Superior temporal gyrus (tissue), 1 donor: ENCODE results near the gene COG2.
"Not testable (repeated sequence)": the region's sequence is repeated elsewhere in the genome, so short reads cannot be mapped to it uniquely, and the experiment has no call there.

Experiments used
- DNase-seq: peaks from one replicate; pipeline ENCODE4 v3.0.0-alpha.2; 2016; ENCODE audit errors: extremely low spot score

COG2 gene, protein sequence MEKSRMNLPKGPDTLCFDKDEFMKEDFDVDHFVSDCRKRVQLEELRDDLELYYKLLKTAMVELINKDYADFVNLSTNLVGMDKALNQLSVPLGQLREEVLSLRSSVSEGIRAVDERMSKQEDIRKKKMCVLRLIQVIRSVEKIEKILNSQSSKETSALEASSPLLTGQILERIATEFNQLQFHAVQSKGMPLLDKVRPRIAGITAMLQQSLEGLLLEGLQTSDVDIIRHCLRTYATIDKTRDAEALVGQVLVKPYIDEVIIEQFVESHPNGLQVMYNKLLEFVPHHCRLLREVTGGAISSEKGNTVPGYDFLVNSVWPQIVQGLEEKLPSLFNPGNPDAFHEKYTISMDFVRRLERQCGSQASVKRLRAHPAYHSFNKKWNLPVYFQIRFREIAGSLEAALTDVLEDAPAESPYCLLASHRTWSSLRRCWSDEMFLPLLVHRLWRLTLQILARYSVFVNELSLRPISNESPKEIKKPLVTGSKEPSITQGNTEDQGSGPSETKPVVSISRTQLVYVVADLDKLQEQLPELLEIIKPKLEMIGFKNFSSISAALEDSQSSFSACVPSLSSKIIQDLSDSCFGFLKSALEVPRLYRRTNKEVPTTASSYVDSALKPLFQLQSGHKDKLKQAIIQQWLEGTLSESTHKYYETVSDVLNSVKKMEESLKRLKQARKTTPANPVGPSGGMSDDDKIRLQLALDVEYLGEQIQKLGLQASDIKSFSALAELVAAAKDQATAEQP

DNA sequence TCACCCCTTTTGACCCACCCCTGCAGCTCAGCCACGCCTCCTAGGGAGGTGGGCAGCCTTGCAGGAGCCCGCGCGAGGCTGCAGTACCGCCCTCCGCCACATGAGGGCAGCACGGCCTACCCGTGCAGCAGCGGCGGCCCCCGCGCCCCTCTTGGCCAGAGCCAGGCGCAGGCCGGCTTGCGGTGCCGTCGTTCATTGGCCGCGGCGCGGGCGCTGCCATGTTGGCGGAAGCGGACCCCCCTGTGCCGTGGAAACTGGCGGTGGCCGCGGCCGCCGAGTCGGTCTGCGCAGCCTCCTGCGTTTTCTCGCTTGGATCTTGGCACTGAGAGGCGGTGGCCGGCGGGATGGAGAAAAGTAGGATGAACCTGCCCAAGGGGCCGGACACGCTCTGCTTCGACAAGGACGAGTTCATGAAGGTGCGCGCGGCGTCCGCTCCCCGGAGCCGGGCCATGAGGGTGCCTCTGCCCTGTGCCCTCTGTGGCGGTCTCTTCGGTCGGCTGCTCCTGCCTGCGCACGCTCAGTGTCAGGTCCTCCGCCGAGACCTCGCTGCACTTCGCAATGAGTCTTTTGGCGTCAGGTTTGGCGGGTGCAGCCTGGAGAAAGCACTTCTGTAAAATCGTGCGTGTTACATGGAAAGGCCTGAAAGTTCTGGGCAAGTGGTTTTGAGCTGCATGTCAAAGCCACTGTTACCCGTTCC lies at the start of gene COG2:
TSS of gene COG2 (plus strand) at position 219 of the 697 bp plus-strand sequence. CDS start at position 345, 126 bp downstream.
- DNase-seq, result peak; percentile 93

DNA sequence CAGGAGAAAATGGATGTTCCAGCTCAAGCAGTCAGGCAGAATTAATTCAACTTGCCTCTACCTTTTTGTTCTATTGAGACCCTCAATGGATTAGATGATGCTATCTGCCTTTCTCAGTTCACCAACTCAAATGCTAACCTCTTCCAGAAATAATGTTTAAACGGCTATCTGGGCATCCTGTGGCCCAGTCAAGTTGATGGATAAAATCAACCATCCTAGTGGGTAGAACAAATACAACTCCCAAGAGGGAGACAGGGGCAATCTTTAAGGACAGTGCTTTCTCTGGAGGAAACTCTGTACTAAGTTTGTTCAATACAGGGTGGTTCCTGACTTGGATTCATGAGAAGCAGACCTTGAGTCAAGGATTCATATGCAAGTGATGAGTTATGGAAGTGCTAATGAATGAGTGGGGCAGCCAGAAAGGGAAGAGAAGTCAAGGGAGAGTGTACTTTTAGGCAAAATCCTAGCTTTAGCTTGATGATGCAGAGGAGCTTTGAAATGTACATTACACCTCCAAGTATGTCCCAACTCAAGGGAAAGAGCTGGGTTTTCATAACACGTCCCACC lies 49.4 kb upstream of the COG2 start:
- DNase-seq, result no peak

DNA sequence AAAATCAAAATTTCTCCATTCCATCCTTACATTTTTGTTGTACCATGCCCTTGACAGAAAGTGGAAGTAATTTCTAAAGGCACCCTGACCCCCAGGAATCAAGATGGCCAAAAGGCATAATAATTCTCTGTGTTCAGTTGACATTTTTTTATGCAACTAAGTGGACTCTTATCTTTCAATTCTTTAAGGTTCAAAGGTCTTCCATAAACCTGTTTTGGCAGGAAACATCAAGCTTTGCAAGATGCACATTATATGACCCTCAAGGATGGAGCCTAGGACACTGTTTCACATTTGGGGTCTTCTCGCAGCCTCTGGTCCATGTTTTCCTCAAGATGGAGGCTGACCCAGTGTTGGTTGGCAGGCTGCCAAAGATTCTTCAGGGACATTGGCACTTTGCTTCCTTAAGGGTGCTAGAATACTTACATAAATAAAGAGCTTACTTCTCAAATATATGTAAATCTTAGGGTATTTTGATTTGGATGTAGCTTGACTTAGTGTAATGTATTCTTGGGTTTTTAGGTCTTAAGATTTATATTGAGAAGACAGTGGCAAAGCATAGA lies 48.0 kb upstream of the COG2 start:
- DNase-seq, result no peak

DNA sequence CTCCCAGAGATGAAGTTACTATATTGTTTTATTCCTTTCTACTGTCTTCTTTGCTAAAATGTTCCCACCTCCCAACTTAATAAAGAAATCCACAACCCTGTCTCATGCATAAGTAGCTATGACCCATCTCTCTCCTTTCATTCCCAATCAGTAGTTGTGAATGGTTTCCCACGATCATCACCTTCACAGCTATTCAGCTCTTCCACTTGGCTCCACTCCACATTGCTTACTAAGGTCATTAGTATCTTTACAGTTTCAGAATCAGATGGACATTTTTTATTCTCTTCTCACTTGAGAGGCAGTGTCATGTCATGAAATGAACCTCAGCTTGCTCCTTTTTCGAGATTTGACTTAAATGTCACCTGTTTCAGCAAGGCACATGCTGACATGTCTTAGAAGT lies 47.1 kb upstream of the COG2 start:
- no peak for DNase-seq

DNA sequence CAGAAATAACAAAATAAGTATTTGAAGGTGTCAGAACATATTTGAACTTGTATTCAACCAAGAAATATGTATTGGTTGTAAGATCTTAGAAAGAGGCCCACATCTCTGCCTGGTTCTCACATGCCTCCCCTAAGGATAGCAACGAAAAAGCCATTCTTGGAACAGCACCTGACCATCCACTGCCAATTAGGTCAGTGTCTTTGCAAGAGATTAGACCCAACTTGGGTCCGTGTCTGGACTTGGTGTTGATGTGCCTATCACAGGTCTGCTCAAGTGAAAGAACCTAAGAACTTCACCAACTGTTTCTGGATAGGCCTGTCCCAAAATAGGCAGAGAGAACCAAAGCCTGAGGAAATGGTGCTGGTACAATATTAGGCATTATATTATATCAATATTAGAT lies 46.0 kb upstream of the COG2 start:
- DNase-seq, result no peak

DNA sequence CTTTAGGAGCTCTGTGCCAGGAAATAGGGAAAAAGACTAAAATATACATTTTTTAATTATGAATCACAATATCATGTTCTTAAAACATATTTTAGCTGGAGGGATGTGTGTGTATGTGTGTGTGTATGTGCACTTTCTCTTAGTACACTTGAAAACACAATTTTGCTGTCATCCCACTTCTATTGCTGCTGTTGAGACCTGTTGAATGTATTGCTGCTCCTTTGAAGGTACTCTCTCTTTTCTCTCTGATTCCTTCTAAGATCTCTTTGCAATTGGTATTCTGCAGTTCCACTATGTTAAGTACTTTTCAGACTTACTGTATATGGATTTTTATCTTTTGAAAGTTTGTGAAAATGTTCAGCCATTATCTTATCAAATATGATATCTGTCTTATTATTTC lies 43.5 kb upstream of the COG2 start:
- DNase-seq, result no peak

DNA sequence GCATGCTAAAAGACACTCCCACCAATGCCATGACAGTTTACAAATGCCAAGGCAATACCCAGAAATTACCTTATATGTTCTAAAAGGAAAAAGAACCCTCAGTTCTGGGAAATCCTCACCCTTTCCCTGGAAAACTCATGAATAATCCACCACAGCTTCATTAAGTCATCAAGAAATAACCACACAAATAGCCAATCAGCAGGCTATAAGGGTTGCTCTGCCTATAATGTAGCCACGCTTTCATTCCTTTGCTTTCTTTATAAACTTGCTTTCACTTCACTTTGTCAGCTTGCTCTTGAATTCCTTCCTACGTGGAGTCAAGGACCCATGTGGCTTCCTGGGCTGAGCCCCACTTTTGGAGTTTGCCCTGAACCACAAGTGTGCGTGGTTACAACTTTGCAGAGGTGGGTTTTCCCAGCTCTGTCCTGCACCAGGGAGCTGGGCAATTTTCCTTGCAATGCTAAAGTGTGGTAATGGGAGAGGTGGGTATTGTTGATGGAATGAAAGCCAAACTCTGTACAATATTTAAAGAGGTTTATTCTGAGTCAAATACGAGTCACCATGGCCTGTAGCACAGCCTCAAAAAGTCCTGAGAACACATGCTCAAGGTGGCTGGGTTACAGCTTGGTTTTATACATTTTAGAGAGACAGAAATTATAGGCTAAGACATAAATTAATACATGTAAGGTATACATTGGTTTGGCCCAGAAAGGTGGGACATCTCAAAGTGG lies 42.2 kb upstream of the COG2 start:
- DNase-seq, result no peak

DNA sequence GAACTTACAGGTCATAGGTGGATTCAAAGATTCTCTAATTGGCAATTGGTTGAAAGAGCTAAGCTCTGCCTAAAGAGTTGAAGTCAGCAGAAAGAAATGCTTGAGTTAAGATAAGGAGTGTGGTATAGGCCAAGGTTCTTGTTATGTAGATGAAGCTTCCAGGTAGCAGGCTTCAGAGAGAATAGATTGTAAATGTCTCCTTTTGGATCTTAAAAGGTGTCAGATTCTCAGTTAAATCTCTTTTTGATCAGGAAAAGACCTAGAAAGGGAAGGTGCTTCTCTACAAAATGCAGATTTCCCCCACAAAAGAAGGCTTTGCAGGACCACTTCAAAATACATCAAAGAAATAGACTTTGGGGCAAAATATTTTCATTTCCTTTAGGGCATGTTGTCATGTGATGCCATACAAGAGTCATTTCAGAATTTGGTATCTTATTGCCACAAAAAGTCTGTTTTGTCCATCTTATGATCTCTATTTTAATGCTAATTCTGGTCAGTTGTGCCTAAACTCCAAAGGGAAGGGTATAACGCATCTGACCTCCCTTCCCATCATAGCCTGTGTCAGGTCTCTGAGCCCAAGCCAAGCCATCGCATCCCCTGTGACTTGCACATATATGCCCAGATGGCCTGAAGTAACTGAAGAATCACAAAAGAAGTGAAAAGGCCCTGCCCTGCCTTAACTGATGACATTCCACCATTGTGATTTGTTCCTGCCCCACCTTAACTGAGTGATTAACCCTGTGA lies 41.5 kb upstream of the COG2 start:
- not testable (repeated sequence) for DNase-seq

DNA sequence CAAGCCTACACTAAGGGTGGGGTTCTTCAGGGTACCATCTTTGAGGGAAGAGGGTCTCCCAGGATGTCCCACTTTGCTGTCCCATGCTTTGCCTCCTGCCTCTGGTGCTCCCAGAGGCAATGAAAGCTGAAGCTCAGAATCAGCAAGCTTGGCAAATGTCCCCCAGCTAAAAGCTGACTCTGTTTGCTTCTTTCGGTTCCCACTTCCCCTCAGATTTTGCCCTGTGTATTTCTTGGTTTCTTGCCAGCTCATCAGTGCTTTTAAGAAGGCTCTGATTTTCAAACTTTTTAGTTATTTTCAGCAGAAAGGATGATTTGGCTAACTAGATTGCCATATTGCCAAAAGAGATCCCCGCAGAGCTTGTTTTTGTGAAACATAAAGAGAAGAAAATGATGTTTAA lies 33.1 kb upstream of the COG2 start:
- no peak for DNase-seq

DNA sequence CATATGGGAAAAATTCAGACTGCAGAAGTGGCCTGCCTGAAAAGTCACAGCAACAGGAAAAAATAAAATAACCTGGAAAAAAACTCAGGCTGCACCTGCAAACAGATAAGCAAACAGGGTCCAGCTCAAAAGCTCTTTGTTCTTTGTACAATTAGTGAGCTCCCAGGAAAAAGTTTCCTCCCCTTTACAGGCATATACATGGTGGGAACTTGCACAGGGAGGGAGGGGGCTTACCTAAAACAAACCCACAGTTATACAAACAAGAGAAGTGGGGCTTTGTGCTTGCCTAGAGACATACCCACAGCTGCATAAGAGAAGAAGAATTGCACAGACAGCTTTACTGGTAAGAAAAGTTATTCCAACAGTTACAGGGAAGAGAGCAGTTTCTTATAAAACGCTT lies 31.7 kb upstream of the COG2 start:
- no peak for DNase-seq

DNA sequence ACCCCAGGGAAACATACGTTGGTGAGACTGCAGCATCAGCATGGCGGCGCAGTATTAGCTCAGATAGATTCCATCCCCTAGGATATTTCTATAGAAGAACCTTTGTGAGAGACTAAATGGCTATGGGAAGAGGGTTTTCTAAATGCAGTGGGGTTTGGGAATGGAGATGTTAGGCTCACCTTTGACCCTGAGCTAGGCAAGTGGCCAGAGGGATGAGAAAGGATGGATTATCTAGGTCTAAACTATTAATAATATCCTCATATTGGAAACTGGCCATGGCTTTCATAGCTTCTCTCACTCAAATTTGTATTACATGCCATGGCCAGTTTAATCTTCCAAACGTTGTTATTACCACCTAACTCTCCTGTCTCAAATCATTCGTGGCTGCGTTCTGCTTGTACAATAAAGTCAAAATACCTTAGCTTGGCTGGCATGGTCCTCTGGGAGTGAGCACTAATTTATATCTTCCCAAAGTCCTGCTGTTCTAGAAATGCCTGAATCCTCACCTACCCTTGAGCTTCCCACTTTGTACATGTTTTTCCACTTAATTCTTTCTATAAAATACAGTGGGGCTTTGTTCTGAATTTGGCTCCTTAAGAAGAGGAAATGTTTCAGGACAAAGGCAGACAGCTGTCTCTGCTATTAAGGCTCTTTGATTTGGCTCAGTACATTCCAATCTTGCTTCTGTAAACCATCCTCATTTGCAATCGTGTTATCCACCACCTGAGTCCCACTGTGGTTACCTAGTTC lies 31.0 kb upstream of the COG2 start:
- DNase-seq, result no peak

DNA sequence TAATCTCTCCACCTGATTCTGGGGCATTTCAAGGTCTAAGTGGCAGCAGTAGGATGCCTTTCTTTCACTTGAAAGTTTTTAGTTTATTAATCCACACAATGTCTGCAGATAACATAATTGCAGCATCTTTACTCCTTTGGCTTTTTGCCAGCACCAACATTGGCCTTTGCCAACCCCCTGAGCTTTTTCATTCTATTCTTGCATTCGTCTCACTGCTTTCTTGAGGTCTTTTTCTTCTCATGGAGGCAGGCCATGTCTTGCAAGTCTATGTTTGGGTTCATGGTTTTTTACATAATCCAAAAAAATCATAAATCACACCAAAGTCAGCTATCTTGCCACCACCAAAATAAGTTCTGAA lies 30.4 kb upstream of the COG2 start:
- DNase-seq, result no peak

DNA sequence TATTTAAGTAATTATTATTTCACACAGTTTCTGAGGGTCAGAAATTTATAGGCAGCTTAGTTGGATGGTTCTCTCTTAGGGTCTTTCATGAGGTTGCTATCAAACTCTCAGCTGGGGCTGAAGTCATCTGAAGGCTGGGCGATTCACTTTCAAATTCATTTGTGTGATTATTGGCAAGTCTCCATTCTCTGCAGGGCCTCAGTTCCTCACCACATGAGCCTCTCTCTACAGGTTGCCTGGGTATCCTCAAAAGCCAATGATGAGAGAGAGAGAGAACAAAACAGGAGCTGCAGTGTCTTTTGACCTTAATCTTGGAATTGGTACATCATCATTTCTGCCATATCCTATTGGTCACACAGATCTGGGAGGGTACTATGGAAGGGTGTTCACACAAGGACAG lies 29.6 kb upstream of the COG2 start:
- DNase-seq, result no peak

DNA sequence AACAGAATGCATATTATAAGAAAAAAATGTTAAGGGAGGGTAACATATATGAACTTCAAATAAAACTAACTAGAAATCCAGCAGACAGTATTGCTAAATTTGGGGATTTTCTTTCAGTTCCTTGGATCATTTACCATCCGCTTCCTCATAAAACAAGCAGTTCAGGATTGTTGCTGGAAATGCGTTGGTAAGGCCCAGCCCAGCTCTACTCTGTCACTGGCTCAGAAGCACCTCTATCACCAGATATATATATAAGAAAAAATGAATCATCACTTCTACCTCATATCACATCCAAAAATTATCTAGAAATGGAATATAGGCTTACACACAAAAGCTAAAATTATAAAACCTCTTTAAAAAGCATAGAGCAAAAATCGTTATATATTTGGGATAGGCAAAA lies 28.2 kb upstream of the COG2 start:
- no peak for DNase-seq

DNA sequence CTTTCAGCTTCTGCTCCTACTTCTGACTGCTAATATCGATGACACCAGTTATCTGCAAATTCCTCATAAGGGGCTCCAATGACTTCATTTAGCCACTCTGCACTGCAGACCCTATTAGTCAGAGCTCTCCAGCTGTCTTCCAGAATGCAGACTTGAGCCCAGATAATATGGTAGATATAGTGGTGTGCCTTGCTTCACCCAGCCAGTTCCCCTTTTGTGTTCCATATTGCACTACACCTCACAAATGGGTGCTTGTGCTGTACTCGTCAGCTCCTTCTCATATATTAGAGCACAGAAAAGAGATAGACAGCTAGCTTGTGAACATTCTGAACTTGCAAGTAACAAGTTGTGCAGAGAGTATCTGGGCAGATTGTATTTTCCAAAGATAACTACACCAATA lies 23.7 kb upstream of the COG2 start:
- no peak for DNase-seq

DNA sequence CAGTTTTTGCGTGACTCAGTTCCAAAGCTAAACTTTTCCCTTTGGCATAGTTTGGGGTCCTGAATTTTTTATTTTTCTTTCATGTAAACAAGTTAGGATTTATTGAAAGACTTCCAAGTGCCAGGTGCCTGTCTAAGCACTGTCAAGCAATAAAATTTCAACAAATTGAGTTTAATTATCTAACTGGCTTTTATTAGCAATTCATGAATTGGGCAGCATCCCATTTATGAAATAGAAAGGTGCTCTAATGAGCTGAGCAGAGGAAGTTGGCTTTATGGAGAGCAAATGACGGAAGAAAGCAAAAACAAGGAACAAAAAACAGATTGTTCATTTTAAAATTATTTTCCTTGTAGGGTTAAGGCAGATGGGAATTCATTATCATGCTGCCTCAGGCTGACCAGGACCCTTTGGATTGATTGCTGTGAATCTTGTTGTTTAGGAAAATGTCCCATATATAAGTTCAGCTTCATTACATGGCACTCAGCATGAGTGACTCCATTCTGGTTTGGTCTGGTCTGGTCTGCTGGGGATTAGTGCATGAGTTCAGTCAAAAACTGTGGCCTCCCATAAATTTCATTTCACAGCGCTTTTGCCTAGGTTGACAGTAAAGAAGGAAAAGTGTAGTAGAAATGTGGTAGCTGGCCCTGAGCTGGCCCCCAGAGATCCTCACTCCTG lies 21.5 kb upstream of the COG2 start:
- DNase-seq, result no peak

DNA sequence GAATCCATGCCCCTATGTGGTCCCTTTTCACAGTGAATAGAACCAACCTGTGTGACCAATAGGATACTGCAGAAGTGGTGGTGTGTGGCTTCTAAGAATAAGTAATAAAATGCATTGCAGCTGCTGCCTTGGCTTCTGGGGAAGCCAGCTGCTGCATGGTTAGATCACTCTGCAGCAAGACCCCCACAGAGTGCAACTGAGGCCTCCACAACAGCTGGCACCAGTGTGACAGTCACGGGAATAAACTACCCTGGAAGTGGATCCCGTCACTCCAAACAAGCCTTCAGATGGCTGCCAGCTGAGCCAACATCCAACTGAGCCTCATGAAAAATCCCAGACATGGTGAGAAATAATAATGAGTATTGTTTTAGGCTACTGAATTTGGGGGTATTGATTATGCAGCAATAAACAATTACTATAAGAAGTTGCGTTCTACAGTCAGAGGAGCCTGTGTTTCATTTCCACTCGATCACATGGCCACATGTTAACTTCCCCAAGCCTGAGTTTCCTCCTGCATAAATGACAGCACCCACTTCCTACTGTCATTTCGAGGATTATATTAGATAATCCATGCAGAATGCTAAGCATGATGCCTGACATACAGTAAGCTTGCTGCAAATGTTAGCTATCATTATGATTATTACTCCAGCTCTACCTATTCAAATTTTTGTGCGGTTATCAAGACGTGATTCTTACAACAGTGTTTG lies 20.8 kb upstream of the COG2 start:
- DNase-seq, result no peak

DNA sequence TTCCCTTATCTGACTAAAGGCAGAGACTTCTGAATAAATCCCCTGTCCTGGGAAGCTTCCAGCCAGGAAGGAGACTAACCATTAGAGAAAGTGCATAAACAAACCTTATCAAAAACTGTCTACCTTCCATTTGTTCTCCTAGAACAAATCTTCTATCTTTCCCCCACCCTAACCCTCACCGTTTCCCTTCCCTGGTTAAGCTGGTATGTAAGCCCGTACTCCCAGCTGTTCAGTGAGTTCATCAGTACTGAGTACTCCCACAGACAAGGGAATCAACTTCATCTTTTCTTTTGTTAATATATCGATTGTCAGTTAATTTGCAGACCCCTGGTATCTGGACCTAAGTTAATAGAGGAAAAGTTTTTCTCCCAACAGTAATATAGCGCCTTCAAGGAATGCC lies 20.1 kb upstream of the COG2 start:
- DNase-seq, result no peak
